ENCODE measurements around the gene MIER1. TPM values are rescaled to one million over a fixed set of nuclear protein-coding genes. Genes with fewer than 3 reads are reported as not detected.

MIER1 gene
- total RNA-seq, 1 donor from 2014 or later, result 27.8 TPM

- no peaks in the 10 kb centered on the region for H3K27me3 ChIP-seq (ENCODE audit: control insufficient read depth, insufficient read depth, low read length)
- no peak overlapping the region for H3K4me3 ChIP-seq (ENCODE audit: low read depth, low read length)
- DNase-seq (ENCODE audit: low read depth), result peak; percentile 39
- H3K36me3 ChIP-seq (ENCODE audit: control insufficient read depth, insufficient read depth, low read length), result no peaks in the 10 kb centered on the region
- TF ChIP-seq CTCF (IDR thresholded peaks at IDR 0.05; ENCODE audit: insufficient read depth, low read length, poor library complexity, severe bottlenecking), result no peak
Observed at GRCh38 chr1:67019600-67020136, 94.9 kb downstream of the MIER1 start.

- no peak for DNase-seq (ENCODE audit: low read depth)
- no peak for TF ChIP-seq CTCF (IDR thresholded peaks at IDR 0.05; ENCODE audit: insufficient read depth, low read length, poor library complexity, severe bottlenecking)
Observed at GRCh38 chr1:67020304-67020703, 95.5 kb downstream of the MIER1 start.

GRCh38 chr1:67020765-67021164 lies 96.0 kb downstream of the MIER1 start:
- no peak for TF ChIP-seq CTCF (IDR thresholded peaks at IDR 0.05; ENCODE audit: insufficient read depth, low read length, poor library complexity, severe bottlenecking)
- no peaks in the 10 kb centered on the region for H3K27me3 ChIP-seq (ENCODE audit: control insufficient read depth, insufficient read depth, low read length)
- no peak overlapping the region for H3K4me3 ChIP-seq (ENCODE audit: low read depth, low read length)
- H3K36me3 ChIP-seq (ENCODE audit: control insufficient read depth, insufficient read depth, low read length), result no peaks in the 10 kb centered on the region
- DNase-seq (ENCODE audit: low read depth), result no peak

More at GRCh38 chr1:67020304-67020703, 95.5 kb downstream of the MIER1 start:
- Histone ChIP-seq H3K36me3 (ENCODE audit: control insufficient read depth, insufficient read depth, low read length) (no peaks in the 10 kb centered on the region), H3K27me3 (ENCODE audit: control insufficient read depth, insufficient read depth, low read length) (no peaks in the 10 kb centered on the region), H3K4me3 (ENCODE audit: low read depth, low read length) (no peak overlapping the region)

GRCh38 chr1:67029472-67029871 lies 104.7 kb downstream of the MIER1 start:
- Histone ChIP-seq H3K36me3 (ENCODE audit: control insufficient read depth, insufficient read depth, low read length) (no peaks in the 10 kb centered on the region), H3K27me3 (ENCODE audit: control insufficient read depth, insufficient read depth, low read length) (no peaks in the 10 kb centered on the region), H3K4me3 (ENCODE audit: low read depth, low read length) (no peak overlapping the region)
- no peak for TF ChIP-seq CTCF (IDR thresholded peaks at IDR 0.05; ENCODE audit: insufficient read depth, low read length, poor library complexity, severe bottlenecking)
- no peak for DNase-seq (ENCODE audit: low read depth)

- no peak for TF ChIP-seq CTCF (IDR thresholded peaks at IDR 0.05; ENCODE audit: insufficient read depth, low read length, poor library complexity, severe bottlenecking)
- no peak for DNase-seq (ENCODE audit: low read depth)
- Histone ChIP-seq H3K27me3 (ENCODE audit: control insufficient read depth, insufficient read depth, low read length) (no peaks in the 10 kb centered on the region), H3K4me3 (ENCODE audit: low read depth, low read length) (no peak overlapping the region), H3K36me3 (ENCODE audit: control insufficient read depth, insufficient read depth, low read length) (no peaks in the 10 kb centered on the region)
Observed at GRCh38 chr1:67031121-67031858, 106.5 kb downstream of the MIER1 start.

GRCh38 chr1:67031859-67032247 lies 107.1 kb downstream of the MIER1 start:
- H3K27me3 ChIP-seq (ENCODE audit: control insufficient read depth, insufficient read depth, low read length), result no peaks in the 10 kb centered on the region
- no peaks in the 10 kb centered on the region for H3K36me3 ChIP-seq (ENCODE audit: control insufficient read depth, insufficient read depth, low read length)
- TF ChIP-seq CTCF (IDR thresholded peaks at IDR 0.05; ENCODE audit: insufficient read depth, low read length, poor library complexity, severe bottlenecking), result no peak
- H3K4me3 ChIP-seq (ENCODE audit: low read depth, low read length), result no peak overlapping the region
- no peak for DNase-seq (ENCODE audit: low read depth)

Data from kidney epithelial cell (primary cell).